Effector CD8-positive, alpha-beta T cell (primary cell): Measurements from ENCODE around the gene ABHD4.
"Not testable (repeated sequence)": the region's sequence is repeated elsewhere in the genome, so short reads cannot be mapped to it uniquely, and the experiment has no call there.

Experiments used
- DNase-seq: peaks from one replicate; lab custom pipeline; 2025; lab: John Stamatoyannopoulos, UW

The ABHD4 gene

GRCh38 chr14:22561661-22562579, 36.2 kb upstream of the ABHD4 start:
- peak; percentile 68 for DNase-seq

DNA sequence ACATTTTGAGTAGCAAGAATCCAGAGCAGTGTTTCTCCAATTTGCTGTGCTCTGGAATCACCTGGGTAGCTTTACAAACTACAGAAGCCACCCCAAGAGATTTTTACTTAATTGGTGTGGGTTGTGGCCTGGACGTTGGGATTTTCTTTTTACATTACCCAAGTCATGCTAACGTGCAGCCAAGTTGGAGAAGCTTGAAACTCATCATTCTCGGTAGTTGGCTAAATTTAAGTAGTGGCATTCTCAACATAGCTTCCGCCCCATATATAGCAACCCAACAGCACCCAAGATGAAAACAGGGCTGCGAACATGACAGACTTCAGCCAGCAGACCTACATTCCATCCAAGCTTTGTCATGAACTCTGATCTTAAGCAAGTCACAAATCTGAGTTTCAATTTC, 34.1 kb upstream of the ABHD4 start:
- DNase-seq = no peak

GRCh38 chr14:22564463-22564862, 33.6 kb upstream of the ABHD4 start:
- no peak for DNase-seq

DNA sequence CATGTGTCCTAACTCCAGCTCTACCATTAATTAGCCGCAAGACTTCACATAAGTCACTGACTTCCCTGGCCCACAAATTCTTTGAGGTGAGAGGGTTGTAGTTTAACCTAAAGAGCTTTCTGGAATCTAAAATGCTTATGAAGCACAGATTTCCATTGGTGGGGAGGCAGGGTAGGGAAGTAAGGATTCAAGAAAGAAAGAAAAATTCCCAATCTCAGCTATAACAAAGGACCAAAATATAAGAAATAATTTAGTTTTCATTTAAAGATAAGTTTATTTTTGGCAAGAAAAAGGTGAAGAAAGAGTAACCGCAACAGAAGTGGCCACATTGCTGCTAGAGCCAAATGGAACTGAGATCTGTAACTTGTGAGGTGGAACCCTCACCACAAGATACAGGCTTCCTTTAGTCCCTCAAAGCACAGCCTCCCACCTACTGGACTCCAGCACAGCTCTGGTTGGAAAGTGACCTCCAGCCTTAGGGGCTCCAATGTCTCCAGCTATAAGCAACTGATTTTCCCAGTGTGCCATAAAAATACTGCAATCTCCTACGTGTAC, 32.6 kb upstream of the ABHD4 start:
- DNase-seq = no peak

GRCh38 chr14:22566266-22566665, 31.8 kb upstream of the ABHD4 start:
- DNase-seq = not testable (repeated sequence)

DNA sequence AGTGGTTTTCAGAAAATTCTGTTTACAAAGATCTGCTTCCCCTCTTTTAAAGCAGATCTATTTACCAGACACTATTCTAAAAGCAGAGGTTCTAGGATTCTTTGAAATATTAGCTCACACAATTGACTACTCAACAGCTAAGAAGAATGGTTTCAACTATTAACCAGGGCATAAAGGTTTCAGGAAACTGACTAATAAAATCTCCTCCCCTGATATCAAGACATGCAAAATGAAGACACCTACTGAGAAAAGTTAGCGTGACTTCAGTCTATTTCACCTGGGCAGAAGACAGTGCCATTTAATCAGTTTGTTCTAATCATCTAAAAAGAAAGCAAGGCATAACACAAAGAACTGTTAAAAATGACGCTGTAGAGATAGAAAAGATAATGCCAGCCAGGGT, 31.3 kb upstream of the ABHD4 start:
- no peak for DNase-seq

DNA sequence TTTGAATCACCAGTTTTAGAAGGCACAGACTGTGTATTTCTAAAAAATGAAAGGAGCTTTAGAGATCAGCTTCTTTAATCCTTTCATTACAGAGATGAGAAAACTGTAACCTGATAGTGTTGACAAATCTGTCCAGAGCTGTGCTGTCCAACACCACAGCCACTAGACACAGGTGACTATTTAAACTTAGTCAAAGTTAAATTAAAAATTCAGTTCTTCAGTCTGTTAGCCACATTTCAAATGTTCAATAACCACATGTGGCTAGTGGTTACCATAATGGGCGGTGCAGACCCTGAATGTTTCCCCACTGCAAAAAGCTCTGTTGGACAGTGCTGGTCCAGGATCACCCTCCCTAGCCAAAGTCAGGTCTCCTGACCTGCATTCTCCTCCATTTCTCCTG, 30.7 kb upstream of the ABHD4 start:
- no peak for DNase-seq

DNA sequence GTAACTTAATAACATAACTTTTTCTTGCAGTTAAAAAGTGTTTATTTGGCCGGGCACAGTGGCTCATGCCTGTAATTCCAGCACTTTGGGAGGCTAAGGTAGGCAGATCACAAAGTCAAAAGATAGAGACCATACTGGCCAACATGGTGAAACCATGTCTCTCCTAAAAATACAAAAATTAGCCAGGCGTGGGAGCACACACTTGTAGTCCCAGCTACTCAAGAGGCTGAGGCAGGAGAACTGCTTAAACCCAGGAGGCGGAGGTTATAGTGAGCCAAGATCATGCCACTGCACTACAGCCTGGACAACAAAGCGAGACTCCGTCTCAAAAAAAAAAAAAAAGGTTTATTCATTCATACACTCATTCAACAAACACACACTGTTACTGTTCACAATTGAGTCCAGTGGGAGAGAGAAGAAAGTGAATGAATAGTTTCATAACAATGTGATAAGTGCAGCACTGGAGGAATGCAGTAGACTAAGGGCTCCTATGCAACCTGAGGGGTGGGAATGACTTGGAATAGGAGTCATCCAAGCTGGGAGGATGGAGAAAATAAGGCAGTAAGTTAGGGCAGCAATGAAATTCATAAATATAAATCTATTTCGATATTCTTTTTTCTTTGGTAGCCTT, 28.9 kb upstream of the ABHD4 start:
- DNase-seq = no peak

DNA sequence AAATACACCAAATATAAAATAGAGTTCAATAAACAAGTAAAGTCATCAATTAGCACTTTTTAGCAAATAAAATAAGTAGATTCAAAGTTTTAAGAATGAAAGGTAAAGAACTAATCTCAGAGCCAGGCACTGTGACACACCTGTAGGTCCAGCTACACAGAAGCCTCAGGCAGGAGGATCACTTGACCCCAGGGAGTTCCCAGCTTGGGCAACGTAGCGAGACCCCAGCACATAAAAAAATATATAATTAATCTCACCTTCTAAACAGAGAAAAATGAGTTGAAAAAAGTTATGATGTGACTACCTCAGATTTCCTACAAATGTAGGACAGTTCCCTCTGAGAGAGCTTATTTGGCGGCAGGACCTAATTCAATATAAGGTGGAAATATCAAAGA, 28.4 kb upstream of the ABHD4 start:
- no peak for DNase-seq

DNA sequence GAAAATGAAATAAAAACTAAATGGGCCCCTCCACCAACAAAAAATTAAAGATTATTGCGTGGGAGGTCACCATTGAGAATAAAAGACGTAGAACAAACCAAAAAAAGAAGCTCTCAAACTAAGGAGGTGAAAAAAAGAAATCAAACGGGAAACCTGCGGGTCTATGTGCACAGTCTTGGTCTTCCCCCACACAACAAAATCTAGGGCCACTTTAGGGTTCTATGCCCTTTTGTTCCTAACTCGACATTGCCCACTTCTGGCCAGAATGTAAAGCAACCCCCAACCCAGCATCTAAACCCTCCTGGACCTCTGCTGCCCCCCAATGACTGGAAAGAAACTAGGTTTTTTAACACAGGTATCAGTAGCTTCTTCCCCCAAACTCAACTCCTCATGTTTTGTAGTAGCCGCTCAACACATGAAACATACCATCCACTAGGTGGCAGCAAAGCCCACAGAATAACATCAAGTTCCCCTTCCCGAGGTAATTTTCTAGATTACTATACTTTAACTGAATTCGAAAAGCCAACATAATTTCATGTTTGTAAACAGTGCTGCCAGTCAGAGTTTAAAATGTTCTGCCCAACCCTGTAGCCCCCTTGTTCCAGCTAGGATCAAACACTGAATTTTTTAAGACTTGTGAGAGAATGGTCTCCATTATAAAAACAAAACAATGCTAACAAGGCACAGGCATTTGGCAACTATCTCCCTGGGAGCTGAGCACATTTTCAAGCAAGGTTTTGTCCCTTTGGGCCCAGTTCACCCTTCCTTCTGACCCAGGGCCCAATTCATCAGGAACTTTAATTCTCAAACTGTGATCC, 27.8 kb upstream of the ABHD4 start:
- peak; percentile 74 for DNase-seq

GRCh38 chr14:22572562-22573058, 25.5 kb upstream of the ABHD4 start:
- no peak for DNase-seq

GRCh38 chr14:22573804-22574203, 24.3 kb upstream of the ABHD4 start:
- DNase-seq = no peak

DNA sequence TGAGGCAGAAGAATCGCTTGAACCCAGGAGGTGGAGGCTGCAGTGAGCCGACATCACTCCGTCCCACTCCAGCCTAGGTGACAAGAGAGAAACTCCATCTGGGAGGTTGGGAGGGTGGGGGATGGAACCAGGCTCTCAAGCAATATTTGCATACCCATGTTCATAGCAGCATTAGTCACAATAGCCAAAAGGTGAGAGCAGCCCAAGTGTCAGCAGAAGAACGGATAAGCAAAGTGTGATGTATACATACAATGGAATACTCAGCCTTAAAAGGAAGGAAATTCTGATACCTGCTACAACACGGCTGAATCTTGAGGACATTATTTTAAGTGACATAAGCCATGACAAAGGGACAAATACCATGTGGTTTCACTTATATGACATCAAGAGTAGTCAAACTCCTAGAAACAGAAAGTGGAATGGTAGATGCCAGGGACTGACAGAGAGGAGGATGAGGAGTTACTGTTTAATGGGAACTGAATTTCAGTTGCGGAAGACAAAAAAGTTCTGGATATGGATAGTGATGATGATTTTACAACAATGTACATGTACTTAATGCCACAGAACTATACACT, 20.7 kb upstream of the ABHD4 start:
- DNase-seq = no peak

- DNase-seq = no peak
Observed at GRCh38 chr14:22579236-22579635, 18.9 kb upstream of the ABHD4 start.

GRCh38 chr14:22579881-22580280, 18.2 kb upstream of the ABHD4 start:
- DNase-seq = no peak

- no peak for DNase-seq
Observed at GRCh38 chr14:22580625-22581024, 17.5 kb upstream of the ABHD4 start.

DNA sequence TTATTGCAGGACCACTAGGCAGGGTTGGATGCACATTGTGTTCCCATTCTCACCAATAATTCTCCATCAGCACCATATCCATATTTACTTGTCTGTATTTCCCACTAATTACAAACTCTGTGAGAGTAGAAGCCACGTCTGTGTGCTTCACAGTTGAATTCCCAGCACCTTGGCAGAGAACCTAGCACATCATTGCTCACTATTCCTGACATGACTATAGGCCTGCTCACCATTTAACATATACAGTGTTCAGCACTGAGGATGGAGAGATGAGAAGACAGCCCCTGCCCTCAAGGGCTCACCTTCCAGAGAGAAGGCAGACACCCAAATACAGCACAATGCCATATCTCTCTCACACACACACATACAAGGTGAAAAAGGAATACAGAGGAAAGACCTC, 14.1 kb upstream of the ABHD4 start:
- DNase-seq = no peak

GRCh38 chr14:22587247-22587646, 10.9 kb upstream of the ABHD4 start:
- no peak for DNase-seq

GRCh38 chr14:22587677-22588422, 10.2 kb upstream of the ABHD4 start:
- DNase-seq = not testable (repeated sequence)

DNA sequence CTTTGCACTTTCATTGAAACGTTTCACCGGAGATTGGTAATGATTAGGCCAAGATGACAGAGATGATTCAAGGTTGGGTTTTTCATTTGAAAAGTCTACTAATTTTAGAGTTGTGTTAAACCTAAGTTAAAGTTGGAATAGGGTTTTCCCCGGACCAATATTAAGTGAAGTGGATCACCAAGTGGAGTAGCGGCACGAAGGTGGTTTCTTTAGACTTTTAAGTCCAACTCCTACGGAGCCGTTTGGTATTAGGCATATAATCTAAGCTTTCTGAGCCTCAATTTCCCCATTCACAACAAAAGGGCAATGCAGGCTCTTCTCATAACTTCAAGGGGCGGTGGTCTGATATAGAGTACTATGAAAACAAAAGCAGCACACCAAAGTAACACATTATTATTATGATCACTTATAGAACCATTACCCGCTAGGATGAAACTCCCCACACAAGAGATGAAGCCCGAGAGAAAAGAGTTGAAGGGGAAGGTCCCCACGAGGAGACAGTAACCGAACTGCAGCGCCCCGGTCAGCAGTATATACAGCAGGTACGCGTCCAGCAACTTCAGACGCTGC, 9.5 kb upstream of the ABHD4 start:
- no peak for DNase-seq
